ENCODE measurements around the gene MTNR1A.

DNA sequence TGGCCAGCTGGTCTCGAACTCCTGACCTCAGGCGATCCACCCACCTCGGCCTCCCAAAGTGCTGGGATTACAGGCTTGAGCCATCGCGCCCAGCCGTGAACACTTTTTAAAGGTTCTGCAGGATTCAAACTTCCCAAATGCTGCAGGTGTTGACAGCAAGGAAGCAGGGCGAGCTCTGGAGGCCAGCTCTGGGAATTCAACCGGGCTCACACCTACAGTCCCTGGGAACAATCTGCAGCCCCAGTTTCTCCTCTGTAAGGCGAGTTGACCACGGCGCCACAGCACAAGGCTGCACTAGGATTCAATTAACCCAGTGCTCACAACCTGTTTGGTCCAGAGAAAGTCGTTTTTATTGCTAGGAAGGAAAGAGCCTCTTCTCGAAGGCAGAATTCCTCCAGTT, 1.6 kb downstream of the MTNR1A start:
- TF ChIP-seq, protein P1, sequence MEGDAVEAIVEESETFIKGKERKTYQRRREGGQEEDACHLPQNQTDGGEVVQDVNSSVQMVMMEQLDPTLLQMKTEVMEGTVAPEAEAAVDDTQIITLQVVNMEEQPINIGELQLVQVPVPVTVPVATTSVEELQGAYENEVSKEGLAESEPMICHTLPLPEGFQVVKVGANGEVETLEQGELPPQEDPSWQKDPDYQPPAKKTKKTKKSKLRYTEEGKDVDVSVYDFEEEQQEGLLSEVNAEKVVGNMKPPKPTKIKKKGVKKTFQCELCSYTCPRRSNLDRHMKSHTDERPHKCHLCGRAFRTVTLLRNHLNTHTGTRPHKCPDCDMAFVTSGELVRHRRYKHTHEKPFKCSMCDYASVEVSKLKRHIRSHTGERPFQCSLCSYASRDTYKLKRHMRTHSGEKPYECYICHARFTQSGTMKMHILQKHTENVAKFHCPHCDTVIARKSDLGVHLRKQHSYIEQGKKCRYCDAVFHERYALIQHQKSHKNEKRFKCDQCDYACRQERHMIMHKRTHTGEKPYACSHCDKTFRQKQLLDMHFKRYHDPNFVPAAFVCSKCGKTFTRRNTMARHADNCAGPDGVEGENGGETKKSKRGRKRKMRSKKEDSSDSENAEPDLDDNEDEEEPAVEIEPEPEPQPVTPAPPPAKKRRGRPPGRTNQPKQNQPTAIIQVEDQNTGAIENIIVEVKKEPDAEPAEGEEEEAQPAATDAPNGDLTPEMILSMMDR (IDR thresholded peaks at IDR 0.05; ENCODE audit: low read depth, low read length), result no peak
- TF ChIP-seq EZH2phosphoT487 (IDR thresholded peaks at IDR 0.05; ENCODE audit: low read depth), result no peak

Data from OCI-LY3 (cell line).